ENCODE results near the gene CERS6.
"Not testable (repeated sequence)": the region's sequence is repeated elsewhere in the genome, so short reads cannot be mapped to it uniquely, and the experiment has no call there.

DNA sequence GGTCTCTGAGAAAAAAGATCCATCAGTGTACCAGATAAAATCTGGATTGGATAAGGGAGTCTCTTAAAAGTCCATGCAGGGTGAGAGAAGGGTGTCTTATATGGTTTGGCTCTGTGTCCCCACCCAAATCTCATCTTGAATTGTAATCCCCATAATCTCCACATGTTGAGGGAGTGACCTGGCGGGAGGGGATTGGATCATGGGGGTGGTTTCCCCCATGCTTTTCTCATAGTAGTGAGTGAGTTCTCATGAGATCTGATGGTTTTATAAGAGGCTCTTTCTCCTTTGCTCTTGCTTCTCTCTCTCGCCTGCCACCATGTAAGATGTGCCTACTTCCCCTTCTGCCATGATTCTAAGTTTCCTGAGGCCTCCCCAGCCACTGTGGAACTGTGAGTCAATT is 46.8 kb downstream of the CERS6 start:
- not testable (repeated sequence) for TF ChIP-seq CTCF, POLR2A (IDR thresholded peaks at IDR 0.05)
